A673 (cell line): ENCODE measurements around the gene PLOD3. TPM values are rescaled to one million over a fixed set of nuclear protein-coding genes. Genes with fewer than 3 reads are reported as not detected.
A peak's percentile ranks its signal among the peaks of the same experiment; 100 is the strongest.
"Not testable (repeated sequence)": the region's sequence is repeated elsewhere in the genome, so short reads cannot be mapped to it uniquely, and the experiment has no call there.

Experiments used
- BruUV-seq: library from RNA; stranded (reverse); fragments of 400-500 nt; replicated peaks from 2 replicates; lab custom pipeline; 2021; lab: Mats Ljungman, UMichigan
- CTCF ChIA-PET: fragments of 300-600 bp; sonication (Branson Sonifier 250); formaldehyde crosslinking; loops from one replicate; lab custom pipeline; 2022; ENCODE audit warnings: antibody characterized with exemption; lab: Charles Lee
- POLR2A ChIA-PET: fragments of 300-600 bp; sonication (Branson Sonifier 250); formaldehyde crosslinking; loops from one replicate; lab custom pipeline; 2022; ENCODE audit warnings: antibody characterized with exemption; ENCODE audit not compliant: low non-redundant PET; lab: Charles Lee
- DNase-seq: peaks from one replicate; pipeline ENCODE4 v3.0.0-alpha.2; 2015; ENCODE audit warnings: low spot score
- H3K27ac ChIP-seq: fragments of 200-600 bp; sonication (generic); 2 replicates; pipeline ENCODE4 v1.5.1; 2016; ENCODE audit warnings: mixed run types, low read depth, mild to moderate bottlenecking, mixed read lengths, antibody characterized with exemption, low read length; ENCODE audit not compliant: poor library complexity, severe bottlenecking
- H3K27me3 ChIP-seq: fragments of 200-600 bp; sonication (generic); replicated peaks from 2 replicates; pipeline ENCODE4 v1.6.1; 2017; ENCODE audit warnings: mixed run types, low read depth, mild to moderate bottlenecking, mixed read lengths, antibody characterized with exemption, low read length; ENCODE audit not compliant: insufficient read depth, poor library complexity
- H3K36me3 ChIP-seq: fragments of 200-600 bp; sonication (generic); 2 replicates; pipeline ENCODE4 v1.6.1; 2016; ENCODE audit warnings: mixed run types, mild to moderate bottlenecking, mixed read lengths, antibody characterized with exemption, low read length; ENCODE audit not compliant: insufficient read depth, poor library complexity, severe bottlenecking
- H3K4me1 ChIP-seq: fragments of 200-600 bp; sonication (generic); 2 replicates; pipeline ENCODE4 v1.6.1; 2017; ENCODE audit warnings: mixed run types, mild to moderate bottlenecking, mixed read lengths, antibody characterized with exemption, low read length; ENCODE audit not compliant: insufficient read depth, poor library complexity, severe bottlenecking
- H3K4me3 ChIP-seq: fragments of 200-600 bp; sonication (generic); 2 replicates; pipeline ENCODE4 v1.5.1; 2016; ENCODE audit warnings: low read depth, mixed run types, mild to moderate bottlenecking, mixed read lengths, low read length; ENCODE audit not compliant: poor library complexity, severe bottlenecking
- H3K9me3 ChIP-seq: fragments of 200-600 bp; sonication (generic); 2 replicates; pipeline ENCODE4 v1.6.1; 2016; ENCODE audit warnings: mixed run types, low read depth, mild to moderate bottlenecking, mixed read lengths, antibody characterized with exemption, low read length; ENCODE audit not compliant: poor library complexity, severe bottlenecking
- CTCF ChIP-seq: fragments of 300-800, 200-600 bp; sonication (generic); conservative IDR thresholded peaks from 2 replicates; pipeline ENCODE4 v1.5.1; 2017; ENCODE audit warnings: low read depth, mild to moderate bottlenecking, antibody characterized with exemption, low read length, moderate library complexity, mixed read lengths
- EZH2 ChIP-seq: fragments of 200-600 bp; sonication (generic); IDR thresholded peaks from 2 replicates; pipeline ENCODE4 v1.6.1; 2017; ENCODE audit warnings: borderline replicate concordance, low read depth, mild to moderate bottlenecking, mixed read lengths, antibody characterized with exemption, low read length; ENCODE audit not compliant: poor library complexity, severe bottlenecking
- intact Hi-C: fragments of 100-400 bp; cut with micrococcal nuclease; formaldehyde crosslinking; loops from one replicate; pipeline ENCODE4 v1.10.0; 2022; ENCODE audit not compliant: unreplicated experiment
- total RNA-seq: library from RNA; stranded (reverse); gene quantifications from 2 replicates; pipeline ENCODE4 v1.2.3, GENCODE V29; 2021

Gene PLOD3
- total RNA-seq, 1 experiment from 2014 or later: 84.1 TPM

- no peaks in the 10 kb centered on the region for H3K4me1 ChIP-seq
- no peak overlapping the region for H3K4me3 ChIP-seq
- DNase-seq: no peak
- no peaks in the 10 kb centered on the region for H3K27me3 ChIP-seq
- CTCF ChIA-PET: interaction anchor here (0.7 kb wide), 1 partner anchor 17 kb away, joined by 3 read pairs; no protein-coding TSS in a partner anchor
- H3K9me3 ChIP-seq: no peaks in the 10 kb centered on the region
- no peak overlapping the region for H3K27ac ChIP-seq
- intact Hi-C loops: no loop called here
- TF ChIP-seq CTCF: no peak
- TF ChIP-seq EZH2: no peak
- no TSS peak for BruUV-seq
- H3K36me3 ChIP-seq: no peaks in the 10 kb centered on the region
- POLR2A ChIA-PET: no interaction called here
These were observed 40.9 kb upstream of the PLOD3 start for GRCh38 chr7:101258243-101258731.

- H3K4me3 ChIP-seq: no peak overlapping the region
- DNase-seq: no peak
- H3K36me3 ChIP-seq: no peaks in the 10 kb centered on the region
- BruUV-seq: no TSS peak
- ChIA-PET POLR2A (no interaction called here), CTCF (interaction anchor here (1.7 kb wide), 1 partner anchor 27 kb away, joined by 7 read pairs; no protein-coding TSS in a partner anchor)
- intact Hi-C loops: no loop called here
- H3K27me3 ChIP-seq: no peaks in the 10 kb centered on the region
- no peaks in the 10 kb centered on the region for H3K4me1 ChIP-seq
- H3K9me3 ChIP-seq: no peaks in the 10 kb centered on the region
- no peak for TF ChIP-seq CTCF
- no peak for TF ChIP-seq EZH2
- H3K27ac ChIP-seq: no peak overlapping the region
These were observed 38.4 kb upstream of the PLOD3 start for GRCh38 chr7:101255796-101256195.

GRCh38 chr7:101253199-101253598 is 35.8 kb upstream of the PLOD3 start:
- CTCF ChIA-PET, H3K27me3 ChIP-seq, intact Hi-C loops, H3K27ac ChIP-seq, DNase-seq, H3K36me3 ChIP-seq, H3K4me1 ChIP-seq, BruUV-seq, H3K9me3 ChIP-seq: not testable (repeated sequence)
- POLR2A ChIA-PET: interaction anchor here (0.6 kb wide), 1 partner anchor 10 kb away, joined by 4 read pairs; no protein-coding TSS in a partner anchor
- H3K4me3 ChIP-seq: peak overlapping the region; percentile 70
